OCI-LY7 (cell line): ENCODE data around the gene CA9. TPM values are rescaled to one million over a fixed set of nuclear protein-coding genes. Genes with fewer than 3 reads are reported as not detected.

Source experiments
- BruUV-seq: library from RNA; stranded (reverse); fragments of 400-500 nt; replicated peaks from 2 replicates; lab custom pipeline; 2021; lab: Mats Ljungman, UMichigan
- CTCF ChIA-PET: fragments of 300-600 bp; sonication (Branson Sonifier 250); formaldehyde crosslinking; loops from one replicate; lab custom pipeline; 2022; ENCODE audit warnings: antibody characterized with exemption; ENCODE audit not compliant: unreplicated experiment; lab: Charles Lee
- POLR2A ChIA-PET: fragments of 300-600 bp; sonication (Branson Sonifier 250); formaldehyde crosslinking; loops from one replicate; lab custom pipeline; 2022; ENCODE audit warnings: antibody characterized with exemption; lab: Charles Lee
- DNase-seq: peaks from one replicate; pipeline ENCODE4 v3.0.0-alpha.2; 2015; ENCODE audit warnings: low spot score
- H2AFZ ChIP-seq: fragments of 200-600 bp; sonication (generic), shearing (Covaris generic); 2 replicates; pipeline ENCODE4 v1.6.1; 2014; ENCODE audit warnings: mild to moderate bottlenecking, antibody characterized with exemption, low read length, moderate library complexity
- H3K27ac ChIP-seq: fragments of 200-600 bp; sonication (generic); 2 replicates; pipeline ENCODE4 v1.5.1; 2014; ENCODE audit warnings: mixed run types, low read depth, mild to moderate bottlenecking, moderate library complexity, low read length, inconsistent platforms; ENCODE audit not compliant: poor library complexity, severe bottlenecking
- H3K36me3 ChIP-seq: fragments of 200-600 bp; sonication (generic); 2 replicates; pipeline ENCODE4 v1.6.1; 2014; ENCODE audit warnings: mild to moderate bottlenecking, antibody characterized with exemption, low read length, moderate library complexity, mixed read lengths; ENCODE audit not compliant: insufficient read depth
- H3K4me1 ChIP-seq: fragments of 200-600 bp; sonication (generic); 2 replicates; pipeline ENCODE4 v1.5.1; 2014; ENCODE audit warnings: mild to moderate bottlenecking, low read length; ENCODE audit not compliant: insufficient read depth, poor library complexity, severe bottlenecking
- H3K4me2 ChIP-seq: fragments of 200-600 bp; sonication (generic); 2 replicates; pipeline ENCODE4 v1.6.1; 2014; ENCODE audit warnings: mild to moderate bottlenecking, low read length
- H3K4me3 ChIP-seq: fragments of 200-600 bp; sonication (generic); 2 replicates; pipeline ENCODE4 v1.5.1; 2014; ENCODE audit warnings: mild to moderate bottlenecking, low read depth, low read length; ENCODE audit not compliant: poor library complexity, severe bottlenecking
- H3K79me2 ChIP-seq: fragments of 200-600 bp; sonication (generic); 2 replicates; pipeline ENCODE4 v1.6.1; 2016; ENCODE audit warnings: low read depth, mild to moderate bottlenecking, low read length, moderate library complexity, mixed read lengths; ENCODE audit not compliant: insufficient read depth
- H3K9me2 ChIP-seq: fragments of 200-600 bp; sonication (generic); 2 replicates; pipeline ENCODE4 v1.6.1; 2016; ENCODE audit warnings: mild to moderate bottlenecking, low read length, mixed read lengths; ENCODE audit not compliant: insufficient read depth
- H3K9me3 ChIP-seq: fragments of 200-600 bp; sonication (generic); 2 replicates; pipeline ENCODE4 v1.6.1; 2014; ENCODE audit warnings: mild to moderate bottlenecking, mixed run types, low read length, mixed read lengths
- H4K20me1 ChIP-seq: fragments of 200-600 bp; sonication (generic); 2 replicates; pipeline ENCODE4 v1.6.1; 2014; ENCODE audit warnings: mild to moderate bottlenecking, antibody characterized with exemption, low read length, moderate library complexity, mixed read lengths; ENCODE audit not compliant: insufficient read depth
- CTCF ChIP-seq: fragments of 200-600 bp; sonication (generic); conservative IDR thresholded peaks from 2 replicates; pipeline ENCODE4 v1.5.1; 2014; ENCODE audit warnings: mild to moderate bottlenecking, antibody characterized with exemption, low read length, moderate library complexity, mixed read lengths
- EZH2phosphoT487 ChIP-seq: fragments of 200-600 bp; sonication (generic); IDR thresholded peaks from 2 replicates; pipeline ENCODE4 v1.6.1; 2018; ENCODE audit warnings: low read depth, borderline replicate concordance, mild to moderate bottlenecking, mixed run types, antibody characterized with exemption, low read length, moderate library complexity, mixed read lengths
- intact Hi-C: fragments of 100-400 bp; cut with micrococcal nuclease; formaldehyde crosslinking; loops from one replicate; pipeline ENCODE4 v1.10.0; 2022; ENCODE audit not compliant: unreplicated experiment
- total RNA-seq, 2 experiments: library from RNA; depleted of rRNA in 1 of 2; stranded (reverse); fragments of >200 nt in 1 of 2; shearing (Covaris generic) in 1 of 2; gene quantifications; 2 replicates each; pipeline ENCODE4 v1.2.3, GENCODE V29; 2014 to 2022

CA9 gene
- total RNA-seq, 2 experiments from 2014 or later = 0.16 TPM; not detected in 1

DNA sequence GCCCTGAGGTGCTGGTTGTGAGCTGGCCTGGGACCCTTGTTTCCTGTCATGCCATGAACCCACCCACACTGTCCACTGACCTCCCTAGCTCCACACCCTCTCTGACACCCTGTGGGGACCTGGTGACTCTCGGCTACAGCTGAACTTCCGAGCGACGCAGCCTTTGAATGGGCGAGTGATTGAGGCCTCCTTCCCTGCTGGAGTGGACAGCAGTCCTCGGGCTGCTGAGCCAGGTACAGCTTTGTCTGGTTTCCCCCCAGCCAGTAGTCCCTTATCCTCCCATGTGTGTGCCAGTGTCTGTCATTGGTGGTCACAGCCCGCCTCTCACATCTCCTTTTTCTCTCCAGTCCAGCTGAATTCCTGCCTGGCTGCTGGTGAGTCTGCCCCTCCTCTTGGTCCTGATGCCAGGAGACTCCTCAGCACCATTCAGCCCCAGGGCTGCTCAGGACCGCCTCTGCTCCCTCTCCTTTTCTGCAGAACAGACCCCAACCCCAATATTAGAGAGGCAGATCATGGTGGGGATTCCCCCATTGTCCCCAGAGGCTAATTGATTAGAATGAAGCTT is 6.1 kb downstream of the CA9 start:
- Histone ChIP-seq H4K20me1 (no peaks in the 10 kb centered on the region), H3K4me1 (peaks cover 30% of the 10 kb centered on the region), H3K36me3 (no peaks in the 10 kb centered on the region), H2AFZ (peak overlapping the region; percentile 24; the same call in 1 of the 2 replicates), H3K9me3 (no peaks in the 10 kb centered on the region), H3K27ac (no peak overlapping the region), H3K79me2 (no peaks in the 10 kb centered on the region), H3K4me3 (peak overlapping the region; percentile 26), H3K4me2 (peak overlapping the region; percentile 55), H3K9me2 (no peaks in the 10 kb centered on the region)
- ChIA-PET CTCF (interaction anchor here (0.6 kb wide), 1 partner anchor 33 kb away, joined by 3 read pairs; no protein-coding TSS in a partner anchor), POLR2A (interaction anchor here (0.6 to 2.2 kb wide), 6 partner anchors 8 to 45 kb away, joined by 4 to 13 read pairs (median 7); partner anchors contain the start of gene ARHGEF39)
- no peak for DNase-seq
- no TSS peak for BruUV-seq
- intact Hi-C loops = no loop called here
- TF ChIP-seq EZH2phosphoT487 (no peak), CTCF (no peak)

GRCh38 chr9:35680331-35681105 is 6.8 kb downstream of the CA9 start:
- intact Hi-C loops = no loop called here
- no peaks in the 10 kb centered on the region for H3K9me2 ChIP-seq
- no peaks in the 10 kb centered on the region for H3K79me2 ChIP-seq
- no peaks in the 10 kb centered on the region for H3K9me3 ChIP-seq
- H3K27ac ChIP-seq = peak overlapping the region; percentile 13
- DNase-seq = peak; percentile 85
- no peak for TF ChIP-seq CTCF
- no peak for TF ChIP-seq EZH2phosphoT487
- peak overlapping the region; percentile 26 for H3K4me3 ChIP-seq
- peak overlapping the region; percentile 55 for H3K4me2 ChIP-seq
- no TSS peak for BruUV-seq
- POLR2A ChIA-PET = interaction anchor here (0.6 to 2.2 kb wide), 9 partner anchors 9 to 908 kb away, joined by 3 to 13 read pairs (median 5); partner anchors contain the start of genes ARHGEF39 and TPM2
- peaks cover 30% of the 10 kb centered on the region for H3K4me1 ChIP-seq
- H4K20me1 ChIP-seq = no peaks in the 10 kb centered on the region
- CTCF ChIA-PET = interaction anchor here (0.9 to 1.0 kb wide), 3 partner anchors 11 to 61 kb away, joined by 3 to 5 read pairs (median 4); partner anchors contain the start of gene ARHGEF39
- H2AFZ ChIP-seq = peak overlapping the region; percentile 24
- H3K36me3 ChIP-seq = no peaks in the 10 kb centered on the region
